ENCODE results near the gene ITGAL.
"Not testable (repeated sequence)": the region's sequence is repeated elsewhere in the genome, so short reads cannot be mapped to it uniquely, and the experiment has no call there.

ITGAL gene

GRCh38 chr16:30539986-30540526 is 67.5 kb downstream of the ITGAL start:
- in situ Hi-C loops (cut with HindIII; ENCODE audit: low sequenced_read_pairs): not testable (repeated sequence)

GRCh38 chr16:30540916-30541464 is 68.4 kb downstream of the ITGAL start:
- in situ Hi-C loops (cut with HindIII; ENCODE audit: low sequenced_read_pairs): not testable (repeated sequence)

- in situ Hi-C loops (cut with HindIII; ENCODE audit: low sequenced_read_pairs): no loop called here
Measured at GRCh38 chr16:30541502-30542329, 69.2 kb downstream of the ITGAL start.

- in situ Hi-C loops (cut with HindIII; ENCODE audit: low sequenced_read_pairs): no loop called here
Measured at GRCh38 chr16:30543067-30543466, 70.5 kb downstream of the ITGAL start.

GRCh38 chr16:30546115-30546514 is 73.6 kb downstream of the ITGAL start:
- in situ Hi-C loops (cut with HindIII; ENCODE audit: low sequenced_read_pairs): no loop called here

- in situ Hi-C loops (cut with HindIII; ENCODE audit: low sequenced_read_pairs): no loop called here
Measured at GRCh38 chr16:30548416-30549253, 76.1 kb downstream of the ITGAL start.

- in situ Hi-C loops (cut with HindIII; ENCODE audit: low sequenced_read_pairs): no loop called here
Measured at GRCh38 chr16:30551781-30552180, 79.2 kb downstream of the ITGAL start.

- in situ Hi-C loops (cut with HindIII; ENCODE audit: low sequenced_read_pairs): no loop called here
Measured at GRCh38 chr16:30552956-30553355, 80.4 kb downstream of the ITGAL start.

GRCh38 chr16:30553393-30553899 is 80.9 kb downstream of the ITGAL start:
- in situ Hi-C loops (cut with HindIII; ENCODE audit: low sequenced_read_pairs): no loop called here

- in situ Hi-C loops (cut with HindIII; ENCODE audit: low sequenced_read_pairs): no loop called here
Measured at GRCh38 chr16:30554557-30555314, 82.2 kb downstream of the ITGAL start.

- in situ Hi-C loops (cut with HindIII; ENCODE audit: low sequenced_read_pairs): no loop called here
Measured at GRCh38 chr16:30555315-30556124, 83.0 kb downstream of the ITGAL start.

- in situ Hi-C loops (cut with HindIII; ENCODE audit: low sequenced_read_pairs): no loop called here
Measured at GRCh38 chr16:30556125-30556473, 83.6 kb downstream of the ITGAL start.

GRCh38 chr16:30557707-30557956 is 85.1 kb downstream of the ITGAL start:
- in situ Hi-C loops (cut with HindIII; ENCODE audit: low sequenced_read_pairs): no loop called here

GRCh38 chr16:30557957-30558788 is 85.6 kb downstream of the ITGAL start, which contains the start of gene ZNF764:
Gene ZNF764 (minus strand): TSS chr16:30558374. CDS start chr16:30558182, 192 bp downstream.
- in situ Hi-C loops (cut with HindIII; ENCODE audit: low sequenced_read_pairs): no loop called here

GRCh38 chr16:30558789-30559377 is 86.3 kb downstream of the ITGAL start:
- in situ Hi-C loops (cut with HindIII; ENCODE audit: low sequenced_read_pairs): no loop called here

GRCh38 chr16:30559690-30560089 is 87.1 kb downstream of the ITGAL start:
- in situ Hi-C loops (cut with HindIII; ENCODE audit: low sequenced_read_pairs): no loop called here

- in situ Hi-C loops (cut with HindIII; ENCODE audit: low sequenced_read_pairs): no loop called here
Measured at GRCh38 chr16:30561089-30561816, 88.7 kb downstream of the ITGAL start.

GRCh38 chr16:30562021-30562420 is 89.5 kb downstream of the ITGAL start:
- in situ Hi-C loops (cut with HindIII; ENCODE audit: low sequenced_read_pairs): no loop called here

All from endothelial cell of hepatic sinusoid (primary cell).